ENCODE data around the gene MT1X. TPM values are rescaled to one million over a fixed set of nuclear protein-coding genes. Genes with fewer than 3 reads are reported as not detected.
A peak's percentile ranks its signal among the peaks of the same experiment; 100 is the strongest.

Gene MT1X
- total RNA-seq, 2 donors from 2014 or later, result 268 to 697 TPM

DNA sequence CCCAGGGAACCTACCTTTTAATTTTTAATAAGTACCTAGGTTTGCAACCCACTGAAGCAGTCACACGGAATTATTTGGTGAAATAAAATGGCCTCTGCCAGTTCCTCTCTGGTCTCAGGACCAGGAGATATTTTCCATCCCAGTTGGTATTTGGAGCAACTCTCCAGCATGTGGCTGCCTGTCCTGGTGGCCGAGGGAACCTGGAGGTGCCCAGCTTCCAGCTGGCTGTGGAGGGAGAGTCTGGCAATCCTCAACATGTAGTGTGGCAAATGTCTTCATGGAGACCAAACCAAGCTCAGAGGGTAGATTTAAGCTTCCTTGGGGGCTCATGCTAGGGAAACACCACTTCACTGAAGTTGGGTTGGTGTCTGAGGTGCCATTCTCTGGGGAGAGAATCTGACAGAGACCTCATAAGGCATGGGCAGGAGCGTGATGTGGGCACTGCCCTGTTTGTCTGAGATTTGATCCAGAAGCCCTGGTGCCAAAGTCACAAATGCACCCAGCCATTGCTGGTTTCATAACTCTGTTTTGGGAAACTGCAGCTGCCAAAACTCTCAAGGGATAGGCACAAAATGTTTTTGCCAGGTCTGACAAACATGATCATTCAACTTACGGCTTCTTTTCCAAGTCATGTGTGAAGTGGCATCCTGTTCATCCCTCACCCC, 2.8 kb downstream of the MT1X start:
- no peaks in the 10 kb centered on the region for H3K4me1 ChIP-seq (replicated peaks)
- no peaks in the 10 kb centered on the region for H3K27me3 ChIP-seq (replicated peaks; ENCODE audit: insufficient read depth)
- TF ChIP-seq, protein P1, sequence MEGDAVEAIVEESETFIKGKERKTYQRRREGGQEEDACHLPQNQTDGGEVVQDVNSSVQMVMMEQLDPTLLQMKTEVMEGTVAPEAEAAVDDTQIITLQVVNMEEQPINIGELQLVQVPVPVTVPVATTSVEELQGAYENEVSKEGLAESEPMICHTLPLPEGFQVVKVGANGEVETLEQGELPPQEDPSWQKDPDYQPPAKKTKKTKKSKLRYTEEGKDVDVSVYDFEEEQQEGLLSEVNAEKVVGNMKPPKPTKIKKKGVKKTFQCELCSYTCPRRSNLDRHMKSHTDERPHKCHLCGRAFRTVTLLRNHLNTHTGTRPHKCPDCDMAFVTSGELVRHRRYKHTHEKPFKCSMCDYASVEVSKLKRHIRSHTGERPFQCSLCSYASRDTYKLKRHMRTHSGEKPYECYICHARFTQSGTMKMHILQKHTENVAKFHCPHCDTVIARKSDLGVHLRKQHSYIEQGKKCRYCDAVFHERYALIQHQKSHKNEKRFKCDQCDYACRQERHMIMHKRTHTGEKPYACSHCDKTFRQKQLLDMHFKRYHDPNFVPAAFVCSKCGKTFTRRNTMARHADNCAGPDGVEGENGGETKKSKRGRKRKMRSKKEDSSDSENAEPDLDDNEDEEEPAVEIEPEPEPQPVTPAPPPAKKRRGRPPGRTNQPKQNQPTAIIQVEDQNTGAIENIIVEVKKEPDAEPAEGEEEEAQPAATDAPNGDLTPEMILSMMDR (IDR thresholded peaks at IDR 0.05), result no peak
- peak; percentile 57 for TF ChIP-seq POLR2AphosphoS5 (IDR thresholded peaks at IDR 0.05)
- no peaks in the 10 kb centered on the region for H3K9me3 ChIP-seq
- no peaks in the 10 kb centered on the region for H3K36me3 ChIP-seq
- peak; percentile 74 for DNase-seq (ENCODE audit: low spot score)
- H3K4me3 ChIP-seq, result no peak overlapping the region
- peak overlapping the region; percentile 62 to 76 for H3K27ac ChIP-seq
- intact Hi-C loops (cut with DNase I), result loop anchor here (5.0 kb wide), 1 partner anchor 78 kb away; the partner anchor contains the start of gene MT2A
- 45% methylated on average over 4 of the region's 4 CpGs for WGBS

DNA sequence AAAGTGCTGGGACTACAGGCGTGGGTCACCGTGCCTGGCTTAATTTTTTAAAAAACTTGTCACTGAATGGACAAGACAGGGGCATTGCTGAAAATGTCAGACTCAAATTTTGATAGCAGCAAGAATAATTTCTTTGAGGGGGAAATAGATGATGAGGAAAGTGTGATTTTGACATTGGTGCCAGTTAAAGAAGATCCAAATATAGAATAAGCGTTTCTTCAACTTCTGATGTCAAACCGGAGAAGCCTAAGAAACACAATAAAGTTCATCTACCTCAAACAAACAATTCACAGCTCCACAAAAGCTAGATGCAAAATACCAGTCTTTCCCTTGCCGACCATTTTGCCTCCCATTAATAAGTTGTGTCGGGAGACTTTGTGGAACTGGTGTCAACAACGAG, 4.5 kb downstream of the MT1X start:
- no peak overlapping the region for H3K4me3 ChIP-seq
- no peaks in the 10 kb centered on the region for H3K36me3 ChIP-seq
- no peaks in the 10 kb centered on the region for H3K4me1 ChIP-seq (replicated peaks)
- WGBS, result 98% methylated on average over 7 of the region's 7 CpGs
- intact Hi-C loops (cut with DNase I), result no loop called here
- H3K27me3 ChIP-seq (replicated peaks; ENCODE audit: insufficient read depth), result no peaks in the 10 kb centered on the region
- no peak for DNase-seq (ENCODE audit: low spot score)
- no peak overlapping the region for H3K27ac ChIP-seq
- TF ChIP-seq POLR2AphosphoS5 (IDR thresholded peaks at IDR 0.05) (no peak), POLR2A (IDR thresholded peaks at IDR 0.05) (no peak)
- TF ChIP-seq, protein P1 (IDR thresholded peaks at IDR 0.05), result no peak
- no peaks in the 10 kb centered on the region for H3K9me3 ChIP-seq

- Histone ChIP-seq H3K4me1 (replicated peaks) (no peaks in the 10 kb centered on the region), H3K36me3 (no peaks in the 10 kb centered on the region), H3K9me3 (no peaks in the 10 kb centered on the region), H3K4me3 (no peak overlapping the region), H3K27me3 (replicated peaks; ENCODE audit: insufficient read depth) (no peaks in the 10 kb centered on the region), H3K27ac (no peak overlapping the region)
- no peak for TF ChIP-seq POLR2AphosphoS5 (IDR thresholded peaks at IDR 0.05)
- TF ChIP-seq, protein P1 (IDR thresholded peaks at IDR 0.05), result no peak
- no peak for TF ChIP-seq POLR2A (IDR thresholded peaks at IDR 0.05)
- DNase-seq (ENCODE audit: low spot score), result no peak
- WGBS, result 74% methylated on average over 1 of the region's 1 CpG
- intact Hi-C loops (cut with DNase I), result no loop called here
Observed at GRCh38 chr16:56688762-56689161, 6.5 kb downstream of the MT1X start.

DNA sequence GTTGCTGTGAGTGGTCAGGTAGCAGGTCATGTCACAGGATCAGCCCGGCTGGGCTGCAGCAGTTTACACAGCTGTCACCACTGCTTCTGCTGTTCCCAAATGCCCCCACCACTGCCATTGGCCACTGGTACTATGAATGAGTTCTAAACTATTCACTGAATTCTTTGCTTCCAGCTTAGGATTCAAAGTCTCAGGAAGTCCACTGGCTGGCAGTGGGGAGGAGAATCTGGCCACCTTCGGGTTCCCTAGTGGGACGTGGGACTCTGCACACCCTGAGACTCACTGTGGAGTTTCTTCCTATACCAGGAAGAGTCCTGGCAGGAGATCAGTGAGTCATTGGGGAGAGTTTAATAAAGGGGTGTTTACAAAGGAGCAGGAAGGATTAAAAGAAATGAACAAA, 6.9 kb downstream of the MT1X start:
- H3K36me3 ChIP-seq, result no peaks in the 10 kb centered on the region
- 55% methylated on average over 3 of the region's 3 CpGs for WGBS
- H3K9me3 ChIP-seq, result no peaks in the 10 kb centered on the region
- no peaks in the 10 kb centered on the region for H3K4me1 ChIP-seq (replicated peaks)
- H3K27me3 ChIP-seq (replicated peaks; ENCODE audit: insufficient read depth), result no peaks in the 10 kb centered on the region
- no peak overlapping the region for H3K4me3 ChIP-seq
- H3K27ac ChIP-seq, result no peak overlapping the region
- DNase-seq (ENCODE audit: low spot score), result no peak
- intact Hi-C loops (cut with DNase I), result no loop called here
- TF ChIP-seq POLR2AphosphoS5 (IDR thresholded peaks at IDR 0.05), result no peak
- no peak for TF ChIP-seq POLR2A (IDR thresholded peaks at IDR 0.05)
- TF ChIP-seq, protein P1 (IDR thresholded peaks at IDR 0.05), result no peak

DNA sequence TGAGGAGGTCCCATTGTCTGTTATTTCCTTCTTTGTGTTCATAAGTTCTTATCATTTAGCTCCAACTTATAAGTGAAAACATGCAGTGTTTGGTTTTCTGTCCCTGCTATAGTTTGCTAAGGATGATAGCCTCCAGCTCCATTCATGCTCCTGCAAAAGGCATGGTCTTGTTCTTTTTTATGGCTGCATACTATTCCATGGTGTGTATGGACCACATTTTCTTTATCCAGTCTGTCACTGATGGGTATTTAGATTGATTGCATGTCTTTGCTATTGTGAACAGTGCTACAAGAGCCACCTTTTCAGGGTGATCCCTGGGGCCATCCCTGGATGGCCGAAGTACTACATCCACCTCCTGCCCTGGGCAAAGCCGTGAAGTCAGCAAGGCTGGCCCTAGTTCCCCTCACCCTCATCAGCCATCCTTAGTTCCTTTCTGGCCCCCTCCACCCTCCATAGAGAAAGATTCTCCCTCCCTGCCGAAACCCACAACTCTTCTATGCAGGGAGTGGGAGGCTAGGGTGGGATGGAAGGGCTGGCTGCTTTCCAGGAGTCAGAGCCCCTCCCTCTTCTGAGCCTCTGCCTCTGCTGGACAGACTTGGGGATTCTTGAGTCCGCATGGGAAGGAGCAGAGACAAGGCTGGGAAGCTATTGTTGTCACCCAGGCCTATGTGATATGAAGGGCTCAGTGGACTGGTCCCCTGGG, 8.3 kb downstream of the MT1X start:
- DNase-seq (ENCODE audit: low spot score), result no peak
- Histone ChIP-seq H3K4me1 (replicated peaks) (no peaks in the 10 kb centered on the region), H3K27ac (no peak overlapping the region), H3K4me3 (no peak overlapping the region), H3K36me3 (no peaks in the 10 kb centered on the region), H3K9me3 (no peaks in the 10 kb centered on the region), H3K27me3 (replicated peaks; ENCODE audit: insufficient read depth) (no peaks in the 10 kb centered on the region)
- 86% methylated on average over 4 of the region's 4 CpGs for WGBS
- intact Hi-C loops (cut with DNase I), result no loop called here
- TF ChIP-seq POLR2A (IDR thresholded peaks at IDR 0.05) (no peak), POLR2AphosphoS5 (IDR thresholded peaks at IDR 0.05) (no peak)
- TF ChIP-seq, protein P1 (IDR thresholded peaks at IDR 0.05), result no peak
